ENCODE measurements around the gene SCRT2.
A peak's percentile ranks its signal among the peaks of the same experiment; 100 is the strongest.

The SCRT2 gene

GRCh38 chr20:688809-689212 is 13.2 kb upstream of the SCRT2 start:
- no peak overlapping the region for H3K27ac Mint-ChIP-seq

GRCh38 chr20:687468-688203 is 12.0 kb upstream of the SCRT2 start:
- Mint-ChIP-seq H3K36me3 (no peaks in the 10 kb centered on the region), H3K4me3 (no peak overlapping the region), H3K4me1 (no peaks in the 10 kb centered on the region), H3K9me3 (no peaks in the 10 kb centered on the region), H3K27ac (no peak overlapping the region), H3K27me3 (peaks cover 12% of the 10 kb centered on the region)

More at GRCh38 chr20:688809-689212, 13.2 kb upstream of the SCRT2 start:
- Mint-ChIP-seq H3K27me3 (peaks cover 14% of the 10 kb centered on the region), H3K36me3 (no peaks in the 10 kb centered on the region), H3K4me1 (no peaks in the 10 kb centered on the region), H3K9me3 (no peaks in the 10 kb centered on the region), H3K4me3 (no peak overlapping the region)

GRCh38 chr20:684676-685319 is 9.2 kb upstream of the SCRT2 start:
- Mint-ChIP-seq H3K4me3 (no peak overlapping the region), H3K36me3 (no peaks in the 10 kb centered on the region)

GRCh38 chr20:682123-682522 is 6.5 kb upstream of the SCRT2 start:
- Mint-ChIP-seq H3K4me3 (no peak overlapping the region), H3K36me3 (no peaks in the 10 kb centered on the region), H3K27ac (no peak overlapping the region), H3K27me3 (peaks cover 26% of the 10 kb centered on the region), H3K4me1 (no peaks in the 10 kb centered on the region), H3K9me3 (no peaks in the 10 kb centered on the region)

More at GRCh38 chr20:684676-685319, 9.2 kb upstream of the SCRT2 start:
- Mint-ChIP-seq H3K27ac (no peak overlapping the region), H3K9me3 (no peaks in the 10 kb centered on the region), H3K27me3 (peaks cover 12% of the 10 kb centered on the region), H3K4me1 (no peaks in the 10 kb centered on the region)

GRCh38 chr20:680638-681187 is 5.1 kb upstream of the SCRT2 start:
- no peaks in the 10 kb centered on the region for H3K36me3 Mint-ChIP-seq
- H3K27ac Mint-ChIP-seq = no peak overlapping the region
- peaks cover 28% of the 10 kb centered on the region for H3K27me3 Mint-ChIP-seq
- H3K4me1 Mint-ChIP-seq = peaks cover 6% of the 10 kb centered on the region
- no peaks in the 10 kb centered on the region for H3K9me3 Mint-ChIP-seq
- no peak overlapping the region for H3K4me3 Mint-ChIP-seq

GRCh38 chr20:677957-678356 is 2.4 kb upstream of the SCRT2 start:
- peaks cover 7% of the 10 kb centered on the region for H3K4me1 Mint-ChIP-seq
- H3K27me3 Mint-ChIP-seq = peaks cover 43% of the 10 kb centered on the region
- no peak overlapping the region for H3K27ac Mint-ChIP-seq
- H3K36me3 Mint-ChIP-seq = no peaks in the 10 kb centered on the region
- no peaks in the 10 kb centered on the region for H3K9me3 Mint-ChIP-seq
- H3K4me3 Mint-ChIP-seq = no peak overlapping the region

- Mint-ChIP-seq H3K27me3 (peaks cover 48% of the 10 kb centered on the region), H3K36me3 (no peaks in the 10 kb centered on the region), H3K9me3 (no peaks in the 10 kb centered on the region), H3K4me1 (peaks cover 7% of the 10 kb centered on the region), H3K4me3 (no peak overlapping the region), H3K27ac (no peak overlapping the region)
Measured at GRCh38 chr20:676967-677366, 1.4 kb upstream of the SCRT2 start.

GRCh38 chr20:676315-676937 is 824 bp upstream of the SCRT2 start:
- Mint-ChIP-seq H3K4me1 (peaks cover 7% of the 10 kb centered on the region), H3K27me3 (peaks cover 51% of the 10 kb centered on the region), H3K9me3 (no peaks in the 10 kb centered on the region), H3K36me3 (no peaks in the 10 kb centered on the region), H3K4me3 (peak overlapping the region; percentile 15), H3K27ac (no peak overlapping the region)

GRCh38 chr20:675033-675452 is 559 bp downstream of the SCRT2 start:
- H3K4me3 Mint-ChIP-seq = no peak overlapping the region
- H3K4me1 Mint-ChIP-seq = peaks cover 7% of the 10 kb centered on the region
- no peak overlapping the region for H3K27ac Mint-ChIP-seq
- H3K36me3 Mint-ChIP-seq = no peaks in the 10 kb centered on the region
- H3K9me3 Mint-ChIP-seq = no peaks in the 10 kb centered on the region
- peaks cover 58% of the 10 kb centered on the region for H3K27me3 Mint-ChIP-seq

GRCh38 chr20:673603-674001 is 2.0 kb downstream of the SCRT2 start:
- Mint-ChIP-seq H3K27me3 (peaks cover 54% of the 10 kb centered on the region), H3K4me3 (no peak overlapping the region), H3K27ac (no peak overlapping the region), H3K9me3 (no peaks in the 10 kb centered on the region), H3K4me1 (peaks cover 7% of the 10 kb centered on the region), H3K36me3 (no peaks in the 10 kb centered on the region)

- H3K4me3 Mint-ChIP-seq = peak overlapping the region; percentile 13
- no peak overlapping the region for H3K27ac Mint-ChIP-seq
- H3K36me3 Mint-ChIP-seq = no peaks in the 10 kb centered on the region
- H3K27me3 Mint-ChIP-seq = peaks cover 51% of the 10 kb centered on the region
- peaks cover 7% of the 10 kb centered on the region for H3K4me1 Mint-ChIP-seq
- no peaks in the 10 kb centered on the region for H3K9me3 Mint-ChIP-seq
Measured at GRCh38 chr20:672963-673602, 2.5 kb downstream of the SCRT2 start.

GRCh38 chr20:671252-672030 is 4.2 kb downstream of the SCRT2 start:
- no peaks in the 10 kb centered on the region for H3K9me3 Mint-ChIP-seq
- H3K4me3 Mint-ChIP-seq = no peak overlapping the region
- H3K27me3 Mint-ChIP-seq = peaks cover 54% of the 10 kb centered on the region
- H3K36me3 Mint-ChIP-seq = no peaks in the 10 kb centered on the region
- peaks cover 7% of the 10 kb centered on the region for H3K4me1 Mint-ChIP-seq
- no peak overlapping the region for H3K27ac Mint-ChIP-seq

GRCh38 chr20:669573-669972 is 6.0 kb downstream of the SCRT2 start:
- no peaks in the 10 kb centered on the region for H3K36me3 Mint-ChIP-seq
- H3K4me1 Mint-ChIP-seq = no peaks in the 10 kb centered on the region
- H3K27ac Mint-ChIP-seq = no peak overlapping the region
- peaks cover 60% of the 10 kb centered on the region for H3K27me3 Mint-ChIP-seq
- no peak overlapping the region for H3K4me3 Mint-ChIP-seq
- H3K9me3 Mint-ChIP-seq = no peaks in the 10 kb centered on the region

- Mint-ChIP-seq H3K9me3 (no peaks in the 10 kb centered on the region), H3K27me3 (peaks cover 54% of the 10 kb centered on the region), H3K4me1 (no peaks in the 10 kb centered on the region), H3K27ac (no peak overlapping the region), H3K4me3 (no peak overlapping the region), H3K36me3 (no peaks in the 10 kb centered on the region)
Measured at GRCh38 chr20:668638-669037, 7.0 kb downstream of the SCRT2 start.

GRCh38 chr20:668050-668449 is 7.6 kb downstream of the SCRT2 start:
- Mint-ChIP-seq H3K27ac (no peak overlapping the region), H3K36me3 (no peaks in the 10 kb centered on the region), H3K9me3 (no peaks in the 10 kb centered on the region), H3K27me3 (peaks cover 52% of the 10 kb centered on the region), H3K4me1 (peaks cover 3% of the 10 kb centered on the region), H3K4me3 (no peak overlapping the region)
